Vagina (tissue), 2 donors: ENCODE data around the gene CACUL1. TPM values are rescaled to one million over a fixed set of nuclear protein-coding genes. Genes with fewer than 3 reads are reported as not detected.

Experiments used
- DNase-seq, 2 donors: peaks; one replicate each; pipeline ENCODE4 v3.0.0-alpha.2; 2017; ENCODE audit errors: extremely low spot score in 2 of 2
- H3K27ac ChIP-seq: fragments of 200-600 bp; sonication (generic); one replicate; pipeline ENCODE4 v1.5.1; 2019
- H3K27me3 ChIP-seq: fragments of 200-600 bp; sonication (generic); one replicate; pipeline ENCODE4 v1.5.1; 2019
- H3K36me3 ChIP-seq, 2 donors: fragments of 200-600 bp; sonication (generic); one replicate each; pipeline ENCODE4 v1.5.1; 2017 to 2019
- H3K4me1 ChIP-seq: fragments of 200-600 bp; sonication (generic); one replicate; pipeline ENCODE4 v1.5.1; 2019
- H3K4me3 ChIP-seq, 2 donors: fragments of 200-600 bp; sonication (generic); 1 replicate in 1 of 2; 2 replicates in 1 of 2; pipeline ENCODE4 v1.5.1; 2016 to 2019
- H3K9me3 ChIP-seq: fragments of 200-600 bp; sonication (generic); one replicate; pipeline ENCODE4 v1.5.1; 2019
- CTCF ChIP-seq, 3 experiments: fragments of 450-650 bp in 2 of 3; fragments of 200-600 bp in 1 of 3; sonication (generic) in 1 of 3; IDR thresholded peaks; one replicate each; pipeline ENCODE4 v1.5.1; 2017 to 2019; ENCODE audit warnings: antibody characterized with exemption in 3 of 3, mild to moderate bottlenecking in 2 of 3, moderate library complexity in 2 of 3
- POLR2A ChIP-seq, 2 donors: fragments of 450-650 bp; IDR thresholded peaks; one replicate each; pipeline ENCODE4 v1.6.1; 2017; ENCODE audit warnings: antibody characterized with exemption in 2 of 2, mild to moderate bottlenecking in 2 of 2, moderate library complexity in 2 of 2
- POLR2AphosphoS5 ChIP-seq, 2 donors: sonication (generic); formaldehyde crosslinking; IDR thresholded peaks; one replicate each; pipeline ENCODE4 v1.9.0; 2017; ENCODE audit warnings: antibody characterized with exemption in 2 of 2, mild to moderate bottlenecking in 2 of 2, low read depth in 1 of 2; ENCODE audit not compliant: insufficient read depth in 1 of 2
- intact Hi-C: fragments of 100-400 bp; cut with DNase I; formaldehyde crosslinking; loops from one replicate; pipeline ENCODE4 v1.15.1; 2023
- total RNA-seq: library from RNA; depleted of rRNA; stranded (reverse); fragments of >200 nt; gene quantifications from one replicate; pipeline ENCODE4 v1.2.3, GENCODE V29; 2016

The CACUL1 gene
- total RNA-seq, 1 donor from 2014 or later, result 13.8 TPM

- Histone ChIP-seq H3K9me3 (no peaks in the 10 kb centered on the region), H3K36me3 (no peaks in the 10 kb centered on the region), H3K27ac (no peak overlapping the region), H3K4me1 (peaks cover 23% of the 10 kb centered on the region), H3K4me3 (no peak overlapping the region), H3K27me3 (no peaks in the 10 kb centered on the region)
- no peak for DNase-seq
- TF ChIP-seq POLR2AphosphoS5 (IDR thresholded peaks at IDR 0.05; ENCODE audit: insufficient read depth in 1 of 2, low read depth in 1 of 2) (no peak), POLR2A (IDR thresholded peaks at IDR 0.05) (no peak), CTCF (IDR thresholded peaks at IDR 0.05) (no peak)
- intact Hi-C loops, result no loop called here
Observed at GRCh38 chr10:118670472-118671124, 84.2 kb downstream of the CACUL1 start.

GRCh38 chr10:118669835-118670234 lies 84.9 kb downstream of the CACUL1 start:
- TF ChIP-seq POLR2A (IDR thresholded peaks at IDR 0.05), result no peak
- TF ChIP-seq POLR2AphosphoS5 (IDR thresholded peaks at IDR 0.05; ENCODE audit: insufficient read depth in 1 of 2, low read depth in 1 of 2), result no peak
- no peak overlapping the region for H3K4me3 ChIP-seq

GRCh38 chr10:118669020-118669791 lies 85.6 kb downstream of the CACUL1 start:
- DNase-seq, result no peak
- H3K4me3 ChIP-seq, result no peak overlapping the region
- H3K36me3 ChIP-seq, result no peaks in the 10 kb centered on the region
- peaks cover 23% of the 10 kb centered on the region for H3K4me1 ChIP-seq
- intact Hi-C loops, result no loop called here
- H3K27ac ChIP-seq, result peak overlapping the region; percentile 68
- TF ChIP-seq POLR2AphosphoS5 (IDR thresholded peaks at IDR 0.05; ENCODE audit: insufficient read depth in 1 of 2, low read depth in 1 of 2), result no peak
- TF ChIP-seq CTCF (IDR thresholded peaks at IDR 0.05), result no peak
- no peak for TF ChIP-seq POLR2A (IDR thresholded peaks at IDR 0.05)
- no peaks in the 10 kb centered on the region for H3K9me3 ChIP-seq
- H3K27me3 ChIP-seq, result no peaks in the 10 kb centered on the region

More at GRCh38 chr10:118669835-118670234, 84.9 kb downstream of the CACUL1 start:
- no peak for DNase-seq
- Histone ChIP-seq H3K4me1 (peaks cover 23% of the 10 kb centered on the region), H3K27me3 (no peaks in the 10 kb centered on the region), H3K9me3 (no peaks in the 10 kb centered on the region), H3K27ac (peak overlapping the region; percentile 18), H3K36me3 (no peaks in the 10 kb centered on the region)
- intact Hi-C loops, result no loop called here

GRCh38 chr10:118668228-118668952 lies 86.4 kb downstream of the CACUL1 start:
- no peak for DNase-seq
- Histone ChIP-seq H3K4me1 (peaks cover 23% of the 10 kb centered on the region), H3K9me3 (no peaks in the 10 kb centered on the region), H3K27me3 (no peaks in the 10 kb centered on the region), H3K27ac (no peak overlapping the region), H3K4me3 (no peak overlapping the region), H3K36me3 (no peaks in the 10 kb centered on the region)
- TF ChIP-seq POLR2A (IDR thresholded peaks at IDR 0.05) (no peak), CTCF (IDR thresholded peaks at IDR 0.05) (no peak), POLR2AphosphoS5 (IDR thresholded peaks at IDR 0.05; ENCODE audit: insufficient read depth in 1 of 2, low read depth in 1 of 2) (no peak)
- intact Hi-C loops, result no loop called here

GRCh38 chr10:118667732-118668131 lies 87.0 kb downstream of the CACUL1 start:
- no peaks in the 10 kb centered on the region for H3K27me3 ChIP-seq
- no peak for DNase-seq
- intact Hi-C loops, result no loop called here
- no peaks in the 10 kb centered on the region for H3K9me3 ChIP-seq
- no peak overlapping the region for H3K4me3 ChIP-seq
- no peaks in the 10 kb centered on the region for H3K36me3 ChIP-seq
- H3K4me1 ChIP-seq, result peaks cover 23% of the 10 kb centered on the region
- TF ChIP-seq POLR2A (IDR thresholded peaks at IDR 0.05), result no peak
- TF ChIP-seq POLR2AphosphoS5 (IDR thresholded peaks at IDR 0.05; ENCODE audit: insufficient read depth in 1 of 2, low read depth in 1 of 2), result no peak
- no peak for TF ChIP-seq CTCF (IDR thresholded peaks at IDR 0.05)
- H3K27ac ChIP-seq, result no peak overlapping the region
